H7 (cell line): ENCODE data around the gene RAB18. TPM values are rescaled to one million over a fixed set of nuclear protein-coding genes. Genes with fewer than 3 reads are reported as not detected.

Experiments used
- total RNA-seq: library from RNA; depleted of rRNA; stranded (reverse); fragments of >200 nt; shearing (Covaris generic); gene quantifications from 2 replicates; pipeline ENCODE4 v1.2.3, GENCODE V29; 2014; rRNA removed

Gene RAB18
- total RNA-seq, 1 experiment from 2014 or later: 35.3 TPM

Other genes with a start within 250 kb of the RAB18 start
- gene MKX, start 241.5 kb downstream of the RAB18 start, total RNA-seq: 0.38 and 0.96 TPM in 2 replicates